Stomach (tissue), 9 donors: Measurements from ENCODE around the gene TRIM17. TPM values are rescaled to one million over a fixed set of nuclear protein-coding genes. Genes with fewer than 3 reads are reported as not detected.

Source experiments
- DNase-seq, 2 donors: peaks; one replicate each; pipeline versions ENCODE4 v3.0.0 to v3.0.0-alpha.2; 2013 to 2019
- H3K27ac ChIP-seq, 5 donors: fragments of 200-600 bp in 4 of 5; sonication (generic) in 4 of 5; one replicate each; pipeline ENCODE4 v1.5.1; 2013 to 2019; ENCODE audit warnings: mild to moderate bottlenecking in 1 of 5, moderate library complexity in 1 of 5
- H3K27me3 ChIP-seq, 3 donors: fragments of 200-600 bp; sonication (generic); one replicate each; pipeline ENCODE4 v1.5.1; 2017 to 2019; ENCODE audit warnings: mixed run types in 1 of 3
- H3K36me3 ChIP-seq, 4 donors: fragments of 200-600 bp; sonication (generic); 1 replicate in 3 of 4; 2 replicates in 1 of 4; pipeline ENCODE4 v1.5.1; 2016 to 2019
- H3K4me1 ChIP-seq, 4 donors: fragments of 200-600 bp; sonication (generic); one replicate each; pipeline ENCODE4 v1.5.1; 2016 to 2019
- H3K4me3 ChIP-seq, 4 donors: fragments of 200-600 bp; sonication (generic) in 3 of 4; one replicate each; pipeline ENCODE4 v1.5.1; 2016 to 2019; ENCODE audit warnings: mild to moderate bottlenecking in 1 of 4
- H3K9me3 ChIP-seq, 4 donors: fragments of 200-600 bp; sonication (generic); one replicate each; pipeline ENCODE4 v1.5.1; 2016 to 2019
- CTCF ChIP-seq, 7 experiments: fragments of 450-650 bp in 4 of 7; fragments of 200-600 bp in 3 of 7; sonication (generic) in 3 of 7; IDR thresholded peaks; one replicate each; pipeline ENCODE4 v1.5.1; 2016 to 2019; ENCODE audit warnings: antibody characterized with exemption in 7 of 7, control low read depth in 2 of 7, mild to moderate bottlenecking in 1 of 7
- EP300 ChIP-seq: sonication (generic); formaldehyde crosslinking; IDR thresholded peaks from one replicate; pipeline ENCODE4 v1.6.1; 2017; ENCODE audit warnings: antibody characterized with exemption
- POLR2A ChIP-seq, 4 donors: fragments of 450-650 bp; IDR thresholded peaks; one replicate each; pipeline ENCODE4 v1.6.1; 2016; ENCODE audit warnings: antibody characterized with exemption in 4 of 4, control low read depth in 2 of 4, mild to moderate bottlenecking in 1 of 4, moderate library complexity in 1 of 4
- POLR2AphosphoS5 ChIP-seq, 3 donors: sonication (generic); formaldehyde crosslinking; IDR thresholded peaks; one replicate each; pipeline ENCODE4 v1.6.1; 2016; ENCODE audit warnings: antibody characterized with exemption in 3 of 3
- WGBS, 5 donors: extraction: QIAGEN DNeasy Blood & Tissue Kit in 3 of 5; methylation state at CpG; one replicate each; pipeline versions ENCODE4 v1.1.5 to v1.1.7; 2013 to 2018; 5-methylcytosine and 5-hydroxymethylcytosine counted together
- intact Hi-C: fragments of 100-400 bp; cut with DNase I; formaldehyde crosslinking; loops from one replicate; pipeline ENCODE4 v1.15.1; 2023; ENCODE audit warnings: low total_unique reads
- polyA plus RNA-seq, 3 donors: library from polyadenylated mRNA; stranded (reverse); fragments of 200-250 nt; gene quantifications; one replicate each; pipeline ENCODE4 v1.2.3, GENCODE V29; 2013
- total RNA-seq, 5 donors: library from RNA; depleted of rRNA; stranded (reverse); fragments of >200 nt; gene quantifications; one replicate each; pipeline versions ENCODE4 v1.1.0 to v1.2.3, GENCODE V29; 2014 to 2016
- donor health status: healthy with polysubstance abuse.
- donor health status: Bipolar disorder and iron deficiency.
- donor health status: healthy.

TRIM17 gene
- total and polyA plus RNA-seq, 8 donors: 1.2 to 6.2 (median 1.8) TPM; not detected in 3

GRCh38 chr1:228405200-228405978 is 11.3 kb downstream of the TRIM17 start:
- WGBS, 5 donors: 14 to 26% (median 15%) methylated on average over 10 to 11 of the region's 11 CpGs

GRCh38 chr1:228404107-228404720 is 12.4 kb downstream of the TRIM17 start:
- no peaks in the 10 kb centered on the region for H3K9me3 ChIP-seq
- peak overlapping the region in 2 of 4 donors; percentile 79 to 81 for H3K4me3 ChIP-seq
- TF ChIP-seq POLR2AphosphoS5 (IDR thresholded peaks at IDR 0.05) (no peak), CTCF (IDR thresholded peaks at IDR 0.05) (no peak), POLR2A (IDR thresholded peaks at IDR 0.05) (no peak), EP300 (no peak)
- no peak overlapping the region for H3K27ac ChIP-seq
- 63 to 91% (median 72%) methylated on average over 2 to 3 of the region's 3 CpGs for WGBS, 5 donors
- peaks cover 13 to 49% (median 32%) of the 10 kb centered on the region in 4 donors for H3K36me3 ChIP-seq
- H3K27me3 ChIP-seq: no peaks in the 10 kb centered on the region
- H3K4me1 ChIP-seq: peaks cover 17 to 75% (median 52%) of the 10 kb centered on the region in 4 donors
- intact Hi-C loops: no loop called here
- no peak for DNase-seq

More at GRCh38 chr1:228405200-228405978, 11.3 kb downstream of the TRIM17 start:
- Histone ChIP-seq H3K36me3 (peaks cover 7 to 40% (median 25%) of the 10 kb centered on the region in 4 donors), H3K4me3 (peak overlapping the region; percentile 65 to 81 (median 78)), H3K9me3 (no peaks in the 10 kb centered on the region), H3K27me3 (no peaks in the 10 kb centered on the region), H3K27ac (peak overlapping the region in 4 of 5 donors; percentile 85 to 96 (median 87)), H3K4me1 (peaks cover 17 to 72% (median 53%) of the 10 kb centered on the region in 4 donors)
- intact Hi-C loops: no loop called here
- DNase-seq: no peak
- TF ChIP-seq POLR2AphosphoS5 (IDR thresholded peaks at IDR 0.05): no peak
- TF ChIP-seq CTCF (IDR thresholded peaks at IDR 0.05): no peak
- TF ChIP-seq EP300: no peak
- TF ChIP-seq POLR2A (IDR thresholded peaks at IDR 0.05): no peak

- intact Hi-C loops: no loop called here
- TF ChIP-seq POLR2AphosphoS5 (IDR thresholded peaks at IDR 0.05) (no peak), EP300 (no peak), POLR2A (IDR thresholded peaks at IDR 0.05) (no peak), CTCF (IDR thresholded peaks at IDR 0.05) (no peak)
- Histone ChIP-seq H3K4me1 (peaks cover 17 to 66% (median 48%) of the 10 kb centered on the region in 4 donors), H3K9me3 (no peaks in the 10 kb centered on the region), H3K27me3 (no peaks in the 10 kb centered on the region), H3K36me3 (peaks cover 20 to 58% (median 42%) of the 10 kb centered on the region in 4 donors), H3K4me3 (no peak overlapping the region), H3K27ac (no peak overlapping the region)
- WGBS, 5 donors: 87 to 94% (median 92%) methylated on average over 6 to 9 of the region's 9 CpGs
- DNase-seq: no peak
Measured at GRCh38 chr1:228403231-228403631, 13.4 kb downstream of the TRIM17 start.

- peaks cover 16 to 60% (median 42%) of the 10 kb centered on the region in 4 donors for H3K4me1 ChIP-seq
- no peak overlapping the region for H3K4me3 ChIP-seq
- intact Hi-C loops: no loop called here
- WGBS, 5 donors: 85 to 92% (median 89%) methylated on average over 5 of the region's 5 CpGs
- TF ChIP-seq POLR2AphosphoS5 (IDR thresholded peaks at IDR 0.05): no peak
- TF ChIP-seq EP300: no peak
- no peak for TF ChIP-seq POLR2A (IDR thresholded peaks at IDR 0.05)
- no peak for TF ChIP-seq CTCF (IDR thresholded peaks at IDR 0.05)
- H3K27ac ChIP-seq: no peak overlapping the region
- peaks cover 23 to 64% (median 48%) of the 10 kb centered on the region in 4 donors for H3K36me3 ChIP-seq
- no peaks in the 10 kb centered on the region for H3K9me3 ChIP-seq
- no peaks in the 10 kb centered on the region for H3K27me3 ChIP-seq
- DNase-seq: no peak
Measured at GRCh38 chr1:228402641-228403025, 14.0 kb downstream of the TRIM17 start.
